Suprapubic skin (tissue), 4 donors: Measurements from ENCODE around the gene IFI35. TPM values are rescaled to one million over a fixed set of nuclear protein-coding genes. Genes with fewer than 3 reads are reported as not detected.
"Not testable (repeated sequence)": the region's sequence is repeated elsewhere in the genome, so short reads cannot be mapped to it uniquely, and the experiment has no call there.

ENCODE experiments used
- DNase-seq, 2 donors: peaks; one replicate each; pipeline ENCODE4 v3.0.0-alpha.2; 2019; ENCODE audit warnings: low spot score in 2 of 2
- H3K27ac ChIP-seq: fragments of 200-600 bp; sonication (generic); one replicate; pipeline ENCODE4 v1.5.1; 2019
- H3K27me3 ChIP-seq: fragments of 200-600 bp; sonication (generic); one replicate; pipeline ENCODE4 v1.5.1; 2019
- H3K36me3 ChIP-seq: fragments of 200-600 bp; sonication (generic); one replicate; pipeline ENCODE4 v1.5.1; 2019
- H3K4me1 ChIP-seq: fragments of 200-600 bp; sonication (generic); one replicate; pipeline ENCODE4 v1.5.1; 2019
- H3K4me3 ChIP-seq: fragments of 200-600 bp; sonication (generic); one replicate; pipeline ENCODE4 v1.5.1; 2019; ENCODE audit warnings: mild to moderate bottlenecking
- H3K9me3 ChIP-seq: fragments of 200-600 bp; sonication (generic); one replicate; pipeline ENCODE4 v1.5.1; 2019
- EP300 ChIP-seq: sonication (generic); formaldehyde crosslinking; IDR thresholded peaks from one replicate; pipeline ENCODE4 v1.6.1; 2017; ENCODE audit warnings: antibody characterized with exemption
- POLR2A ChIP-seq, 2 donors: fragments of 450-650 bp; IDR thresholded peaks; one replicate each; pipeline ENCODE4 v1.6.1; 2017; ENCODE audit warnings: antibody characterized with exemption in 2 of 2, mild to moderate bottlenecking in 2 of 2, moderate library complexity in 2 of 2
- POLR2AphosphoS5 ChIP-seq, 3 donors: sonication (generic); formaldehyde crosslinking; IDR thresholded peaks; one replicate each; pipeline ENCODE4 v1.6.1; 2017; ENCODE audit warnings: antibody characterized with exemption in 3 of 3
- WGBS: methylation state at CpG from one replicate; pipeline ENCODE4 v1.1.5; 2018; 5-methylcytosine and 5-hydroxymethylcytosine counted together
- total RNA-seq, 4 donors: library from RNA; depleted of rRNA; stranded (reverse); fragments of >200 nt; gene quantifications; one replicate each; pipeline ENCODE4 v1.1.0, GENCODE V29; 2016
- TF ChIP-seq, protein P1 (sequence below), 2 donors: fragments of 200-600 bp in 1 of 2; fragments of 450-650 bp in 1 of 2; sonication (generic) in 1 of 2; IDR thresholded peaks; one replicate each; pipeline ENCODE4 v1.5.1; 2016 to 2019; ENCODE audit warnings: antibody characterized with exemption in 2 of 2, mild to moderate bottlenecking in 1 of 2, moderate library complexity in 1 of 2

Gene IFI35
- total RNA-seq, 4 donors from 2014 or later = 9.0 to 18.0 (median 13.7) TPM

DNA sequence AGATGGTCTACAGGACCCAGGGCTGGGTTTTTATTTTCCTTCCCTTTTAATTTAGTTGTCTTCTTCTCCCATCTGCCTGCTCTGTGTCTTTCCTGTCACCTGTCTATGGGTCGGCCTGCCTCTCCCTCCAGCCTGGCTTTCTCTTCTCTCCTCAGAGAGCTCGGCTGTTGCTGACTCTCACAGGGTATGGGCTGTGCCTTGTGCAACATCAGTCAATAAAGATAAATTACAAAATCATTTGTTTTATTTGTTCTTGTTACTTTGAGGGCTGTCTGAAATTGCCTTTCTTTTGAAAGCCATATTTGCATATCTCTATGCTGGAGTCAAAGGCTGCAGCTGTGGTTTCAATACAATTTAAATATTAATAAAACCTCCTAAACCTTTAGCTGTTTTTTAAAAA is 34.1 kb downstream of the IFI35 start:
- Histone ChIP-seq H3K27ac (no peak overlapping the region), H3K4me1 (no peaks in the 10 kb centered on the region), H3K4me3 (no peak overlapping the region), H3K36me3 (no peaks in the 10 kb centered on the region), H3K9me3 (no peaks in the 10 kb centered on the region), H3K27me3 (no peaks in the 10 kb centered on the region)
- WGBS = 84% methylated on average over 2 of the region's 2 CpGs
- no peak for TF ChIP-seq POLR2AphosphoS5 (IDR thresholded peaks at IDR 0.05)
- DNase-seq = no peak

GRCh38 chr17:43042025-43042628 is 35.5 kb downstream of the IFI35 start:
- no peak for TF ChIP-seq EP300
- TF ChIP-seq, protein P1, sequence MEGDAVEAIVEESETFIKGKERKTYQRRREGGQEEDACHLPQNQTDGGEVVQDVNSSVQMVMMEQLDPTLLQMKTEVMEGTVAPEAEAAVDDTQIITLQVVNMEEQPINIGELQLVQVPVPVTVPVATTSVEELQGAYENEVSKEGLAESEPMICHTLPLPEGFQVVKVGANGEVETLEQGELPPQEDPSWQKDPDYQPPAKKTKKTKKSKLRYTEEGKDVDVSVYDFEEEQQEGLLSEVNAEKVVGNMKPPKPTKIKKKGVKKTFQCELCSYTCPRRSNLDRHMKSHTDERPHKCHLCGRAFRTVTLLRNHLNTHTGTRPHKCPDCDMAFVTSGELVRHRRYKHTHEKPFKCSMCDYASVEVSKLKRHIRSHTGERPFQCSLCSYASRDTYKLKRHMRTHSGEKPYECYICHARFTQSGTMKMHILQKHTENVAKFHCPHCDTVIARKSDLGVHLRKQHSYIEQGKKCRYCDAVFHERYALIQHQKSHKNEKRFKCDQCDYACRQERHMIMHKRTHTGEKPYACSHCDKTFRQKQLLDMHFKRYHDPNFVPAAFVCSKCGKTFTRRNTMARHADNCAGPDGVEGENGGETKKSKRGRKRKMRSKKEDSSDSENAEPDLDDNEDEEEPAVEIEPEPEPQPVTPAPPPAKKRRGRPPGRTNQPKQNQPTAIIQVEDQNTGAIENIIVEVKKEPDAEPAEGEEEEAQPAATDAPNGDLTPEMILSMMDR (IDR thresholded peaks at IDR 0.05) = no peak
- no peak for TF ChIP-seq POLR2A (IDR thresholded peaks at IDR 0.05)
- no peak for TF ChIP-seq POLR2AphosphoS5 (IDR thresholded peaks at IDR 0.05)
- H3K27me3 ChIP-seq = no peaks in the 10 kb centered on the region

DNA sequence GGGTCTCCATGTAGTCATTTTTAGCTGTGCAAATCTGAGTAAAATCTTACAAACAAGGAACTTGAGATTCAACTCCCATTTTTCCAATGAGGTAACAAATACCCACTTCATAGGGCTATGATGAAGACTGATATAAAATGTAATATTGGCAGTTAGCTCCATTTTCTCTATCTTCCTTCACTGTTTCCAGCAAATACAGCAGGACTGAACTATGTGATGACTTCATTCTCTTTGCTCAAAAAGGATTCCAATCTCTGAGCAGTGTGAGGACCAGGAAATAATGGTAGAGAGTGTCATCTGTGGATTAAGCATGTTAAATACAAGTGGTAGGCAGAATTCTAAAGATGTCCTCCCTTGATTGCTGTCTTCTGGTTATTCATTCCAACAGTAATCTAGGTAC is 36.7 kb downstream of the IFI35 start:
- DNase-seq = no peak
- Histone ChIP-seq H3K27me3 (no peaks in the 10 kb centered on the region), H3K27ac (no peak overlapping the region), H3K36me3 (no peaks in the 10 kb centered on the region), H3K4me1 (no peaks in the 10 kb centered on the region), H3K9me3 (no peaks in the 10 kb centered on the region), H3K4me3 (no peak overlapping the region)
- TF ChIP-seq EP300 = no peak
- TF ChIP-seq, protein P1 (IDR thresholded peaks at IDR 0.05) = no peak
- TF ChIP-seq POLR2A (IDR thresholded peaks at IDR 0.05) = no peak
- TF ChIP-seq POLR2AphosphoS5 (IDR thresholded peaks at IDR 0.05) = no peak

More at GRCh38 chr17:43042025-43042628, 35.5 kb downstream of the IFI35 start:
- Histone ChIP-seq H3K9me3 (no peaks in the 10 kb centered on the region), H3K4me1 (no peaks in the 10 kb centered on the region), H3K27ac (no peak overlapping the region), H3K4me3 (no peak overlapping the region), H3K36me3 (no peaks in the 10 kb centered on the region)
- no peak for DNase-seq
- WGBS = 79% methylated on average over 5 of the region's 5 CpGs

GRCh38 chr17:43044024-43044423 is 37.4 kb downstream of the IFI35 start:
- no peaks in the 10 kb centered on the region for H3K27me3 ChIP-seq
- H3K4me3 ChIP-seq = no peak overlapping the region
- H3K4me1 ChIP-seq = no peaks in the 10 kb centered on the region
- H3K36me3 ChIP-seq = no peaks in the 10 kb centered on the region
- H3K27ac ChIP-seq = no peak overlapping the region
- no peaks in the 10 kb centered on the region for H3K9me3 ChIP-seq
- TF ChIP-seq POLR2AphosphoS5 (IDR thresholded peaks at IDR 0.05) (no peak), POLR2A (IDR thresholded peaks at IDR 0.05) (no peak), EP300 (no peak)
- TF ChIP-seq, protein P1 (IDR thresholded peaks at IDR 0.05) = no peak
- 83% methylated on average over 4 of the region's 4 CpGs for WGBS
- no peak for DNase-seq

DNA sequence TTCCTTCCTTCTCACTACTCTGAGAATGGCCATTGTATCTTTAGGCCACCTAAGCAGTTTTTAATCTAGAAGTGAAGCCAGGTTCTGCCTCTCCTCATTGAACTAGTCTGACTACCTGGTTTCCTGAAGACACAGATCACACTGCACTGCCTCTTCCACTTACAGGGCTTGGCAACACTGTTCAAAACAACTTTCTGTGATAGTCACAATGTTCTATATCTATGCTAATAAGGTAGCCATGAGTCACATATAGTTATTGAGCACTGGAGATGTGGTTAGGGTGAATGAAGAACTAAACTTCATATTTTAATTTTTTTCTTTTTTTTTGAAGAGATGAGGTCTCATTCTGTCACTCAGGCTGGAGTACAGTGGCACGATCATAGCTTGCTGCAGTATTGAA is 45.4 kb downstream of the IFI35 start:
- Histone ChIP-seq H3K9me3 (no peaks in the 10 kb centered on the region), H3K36me3 (no peaks in the 10 kb centered on the region), H3K4me3 (no peak overlapping the region), H3K27me3 (no peaks in the 10 kb centered on the region), H3K27ac (no peak overlapping the region), H3K4me1 (no peaks in the 10 kb centered on the region)
- DNase-seq = no peak
- 97% methylated on average over 1 of the region's 1 CpG for WGBS
- no peak for TF ChIP-seq EP300
- no peak for TF ChIP-seq POLR2A (IDR thresholded peaks at IDR 0.05)
- TF ChIP-seq POLR2AphosphoS5 (IDR thresholded peaks at IDR 0.05) = no peak
- TF ChIP-seq, protein P1 (IDR thresholded peaks at IDR 0.05) = no peak

DNA sequence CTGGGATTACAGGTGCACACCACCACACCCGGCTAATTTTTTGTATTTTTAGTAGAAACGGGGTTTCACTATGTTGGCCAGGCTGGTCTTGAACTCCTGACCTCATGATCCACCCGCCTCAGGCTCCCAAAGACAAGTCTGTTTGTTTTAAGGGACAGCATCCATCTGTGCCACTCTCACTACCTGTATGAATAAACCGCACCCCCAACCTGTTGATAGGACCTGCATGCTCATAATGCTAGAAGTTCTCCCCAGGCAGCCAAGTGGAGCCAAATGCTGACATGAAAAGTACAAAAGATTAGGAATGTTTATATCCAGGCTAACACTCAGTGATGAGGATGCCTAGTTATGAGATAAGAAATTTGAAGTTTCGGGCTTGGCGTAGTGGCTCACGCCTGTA is 46.4 kb downstream of the IFI35 start:
- H3K4me3 ChIP-seq, H3K9me3 ChIP-seq, H3K36me3 ChIP-seq, H3K27ac ChIP-seq, DNase-seq, H3K4me1 ChIP-seq, H3K27me3 ChIP-seq: not testable (repeated sequence)
- over 99% methylated on average over 7 of the region's 7 CpGs for WGBS
